ENCODE measurements around the gene EDIL3. TPM values are rescaled to one million over a fixed set of nuclear protein-coding genes. Genes with fewer than 3 reads are reported as not detected.
"Not testable (repeated sequence)": the region's sequence is repeated elsewhere in the genome, so short reads cannot be mapped to it uniquely, and the experiment has no call there.

EDIL3 gene
- total RNA-seq, 1 donor from 2014 or later: 45.9 TPM

DNA sequence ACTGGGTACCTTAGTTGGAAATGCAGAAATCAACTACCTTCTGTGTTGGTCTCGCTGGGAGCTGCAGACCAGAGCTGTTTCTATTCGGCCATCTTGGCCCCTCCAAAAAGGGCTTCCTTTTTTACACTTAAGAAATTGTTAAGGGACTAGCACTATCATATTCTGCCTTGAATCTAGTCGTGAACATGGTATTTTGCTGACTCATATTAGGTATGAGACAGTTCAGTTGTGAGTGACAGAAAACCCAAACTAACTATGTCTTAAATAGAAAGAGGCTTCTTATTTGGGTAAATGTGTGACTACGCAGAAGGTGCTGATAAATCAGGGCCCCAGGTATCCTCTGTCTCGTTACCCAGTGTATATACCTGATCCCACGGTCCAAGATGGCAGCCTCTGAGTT, 298.2 kb downstream of the EDIL3 start:
- no peak for DNase-seq (ENCODE audit: extremely low read depth, low read depth, low spot score)

DNA sequence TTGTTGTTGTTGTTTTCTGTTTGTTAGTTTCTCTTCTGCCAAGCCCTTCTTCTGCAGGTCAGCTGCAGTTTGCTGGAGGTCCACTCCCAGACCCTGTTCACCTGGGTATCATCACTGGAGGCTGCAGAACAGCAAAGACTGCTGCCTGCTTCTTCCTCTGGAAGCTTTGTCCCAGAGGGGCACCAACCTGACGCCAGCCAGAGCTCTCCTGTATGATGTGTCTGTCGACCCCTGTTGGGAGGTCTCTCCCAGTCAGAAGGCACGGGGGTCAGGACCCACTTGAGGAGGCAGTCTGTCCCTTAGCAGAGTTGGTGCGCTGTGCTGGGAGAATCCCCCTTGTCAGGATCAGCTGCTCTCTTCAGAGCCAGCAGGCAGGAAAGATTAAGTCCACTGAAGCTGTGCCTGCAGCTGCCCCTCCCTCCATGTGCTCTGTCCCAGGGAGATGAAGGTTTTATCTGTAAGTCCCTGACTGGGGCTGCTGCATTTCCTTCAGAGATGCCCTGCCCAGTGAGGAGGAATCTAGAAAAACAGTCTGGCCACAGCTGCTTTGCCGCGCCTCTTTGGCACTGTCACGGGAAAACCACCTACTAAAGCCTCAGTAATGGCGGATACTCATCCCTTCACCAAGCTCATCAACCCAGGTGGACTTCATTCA, 299.2 kb downstream of the EDIL3 start:
- DNase-seq (ENCODE audit: extremely low read depth, low read depth, low spot score): no peak

DNA sequence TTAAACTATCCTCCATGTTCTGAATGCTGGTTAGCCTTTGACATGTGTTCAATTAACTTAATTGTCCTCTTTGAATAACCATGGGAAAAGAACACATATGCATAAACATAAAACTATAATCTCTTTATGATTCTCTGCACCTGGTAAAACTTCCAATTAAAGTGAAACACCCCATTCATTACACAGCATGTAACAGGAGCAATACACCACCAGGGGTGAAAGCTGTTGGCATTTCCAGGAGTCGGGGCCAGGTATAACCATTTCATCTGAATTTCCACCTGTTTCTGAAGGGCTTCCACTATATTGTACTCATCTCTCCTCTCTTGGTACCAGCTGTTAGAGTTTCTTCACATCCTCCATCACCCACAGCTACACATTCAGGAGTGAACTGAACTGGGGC, 303.8 kb downstream of the EDIL3 start:
- DNase-seq (ENCODE audit: extremely low read depth, low read depth, low spot score): no peak

DNA sequence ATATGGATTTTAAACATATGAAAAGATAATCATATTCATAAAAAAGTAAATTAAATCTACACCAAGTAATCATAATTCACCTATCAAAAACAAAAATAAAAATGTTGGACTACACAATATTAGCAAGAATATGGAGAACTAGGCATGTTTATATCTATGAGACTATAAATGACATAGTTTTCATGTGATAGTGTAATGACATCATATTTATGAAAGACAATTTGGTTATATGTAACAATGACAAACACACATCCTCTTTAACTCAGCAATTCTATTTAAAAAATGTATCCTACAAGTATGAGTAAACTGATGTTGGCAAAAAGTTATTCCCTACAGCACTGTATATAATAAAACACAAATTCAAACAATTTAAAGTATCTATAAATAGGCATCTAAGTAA, 312.3 kb downstream of the EDIL3 start:
- no peak for DNase-seq (ENCODE audit: extremely low read depth, low read depth, low spot score)

DNA sequence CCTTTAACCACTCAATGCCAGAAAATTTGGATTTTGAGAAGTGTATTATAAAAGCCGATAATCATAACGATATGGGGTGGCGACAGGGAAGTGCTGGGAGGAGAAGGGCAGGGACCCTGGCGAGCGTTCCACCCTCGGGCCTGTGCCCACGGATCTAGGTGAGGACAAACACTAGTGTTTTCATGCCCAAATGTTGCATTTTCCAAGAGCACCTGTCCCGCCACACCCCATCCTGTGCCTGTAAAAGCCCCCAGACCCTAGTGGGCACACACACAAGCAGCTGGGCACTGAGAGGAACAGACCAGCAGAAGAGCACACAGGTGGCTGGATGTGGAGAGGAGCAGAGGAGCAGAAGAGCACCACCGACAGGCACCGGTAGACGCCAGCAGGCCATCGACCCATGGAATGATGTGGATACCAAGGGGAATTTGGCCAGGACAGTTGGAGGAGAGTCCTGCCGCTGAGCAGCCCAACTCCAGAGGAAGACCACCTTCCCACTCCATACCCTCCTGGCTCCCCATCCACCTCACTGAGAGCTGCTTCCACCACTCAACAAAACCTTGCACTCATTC, 315.0 kb downstream of the EDIL3 start:
- DNase-seq (ENCODE audit: extremely low read depth, low read depth, low spot score): no peak

DNA sequence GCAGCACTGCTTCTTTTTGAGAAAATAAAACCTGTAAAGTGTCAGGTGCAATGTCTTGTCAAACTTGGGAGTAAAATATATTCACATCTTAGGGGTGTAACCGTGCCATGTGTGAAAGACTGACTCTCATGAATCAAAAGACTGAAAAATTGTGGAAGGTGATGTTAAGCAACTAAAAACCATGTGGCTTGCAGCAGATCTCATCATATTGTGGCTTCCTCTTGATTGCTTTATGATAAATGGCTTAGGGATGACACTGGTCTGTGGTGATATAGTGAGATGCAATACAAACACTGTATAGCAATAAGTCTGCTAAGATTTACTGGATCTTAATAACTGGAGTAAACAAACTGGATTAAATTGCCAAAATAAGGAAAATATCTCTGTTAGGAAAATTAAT, 321.6 kb downstream of the EDIL3 start:
- no peak for DNase-seq (ENCODE audit: extremely low read depth, low read depth, low spot score)

DNA sequence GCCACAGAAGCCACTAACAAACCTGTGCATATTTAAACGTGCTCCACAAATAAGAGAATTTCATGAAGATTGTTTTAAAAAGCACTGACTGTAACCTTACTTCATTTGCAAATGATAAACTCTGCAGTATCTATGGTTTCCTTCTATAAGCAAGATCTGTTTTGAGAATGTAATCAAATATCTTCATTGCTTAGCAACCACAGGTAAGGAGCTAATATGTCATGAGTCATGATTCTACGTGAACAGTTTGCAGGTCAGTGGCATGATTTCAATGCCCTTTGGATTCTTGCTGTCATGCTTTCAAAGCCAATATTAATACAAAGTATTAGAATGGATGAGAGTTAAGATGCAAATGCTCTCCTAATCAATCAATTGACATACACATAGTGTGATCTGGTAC, 325.0 kb downstream of the EDIL3 start:
- no peak for DNase-seq (ENCODE audit: extremely low read depth, low read depth, low spot score)

DNA sequence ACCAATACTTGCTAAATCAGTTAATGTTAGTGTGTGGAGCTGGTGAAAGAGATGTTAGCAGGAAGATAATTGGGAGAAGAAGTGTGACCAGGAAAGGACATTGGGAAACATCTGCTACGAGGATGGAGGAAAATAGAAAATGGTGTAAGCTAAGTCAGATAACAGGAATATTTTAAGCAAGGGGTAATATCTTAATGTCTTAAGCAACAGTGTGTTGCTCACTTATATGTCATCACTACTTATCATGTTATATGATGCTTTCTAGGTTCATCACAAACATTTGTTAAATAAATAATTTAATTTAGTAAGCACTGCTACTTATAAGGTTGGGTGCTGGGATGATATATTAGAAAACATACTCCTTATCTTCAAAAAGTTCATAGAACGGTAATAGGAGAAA, 326.1 kb downstream of the EDIL3 start:
- no peak for DNase-seq (ENCODE audit: extremely low read depth, low read depth, low spot score)

DNA sequence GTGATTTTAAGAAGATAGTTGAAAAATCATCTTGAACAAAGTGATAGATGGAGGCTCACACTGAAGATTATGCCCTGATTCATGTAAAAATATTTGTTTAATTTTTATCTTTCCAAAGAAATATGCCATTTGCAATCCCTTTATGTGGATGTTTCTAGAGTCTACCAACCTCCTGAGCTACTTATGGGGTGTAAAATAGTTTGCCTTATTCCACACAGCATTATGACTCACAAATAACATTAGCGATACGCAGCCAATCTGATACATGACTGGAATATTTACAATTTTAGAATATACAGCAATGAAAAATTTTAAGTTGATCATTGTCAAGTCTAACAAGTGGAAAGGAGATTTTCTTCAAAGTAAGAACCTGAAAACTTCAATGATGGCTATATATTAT, 327.5 kb downstream of the EDIL3 start:
- DNase-seq (ENCODE audit: extremely low read depth, low read depth, low spot score): no peak

DNA sequence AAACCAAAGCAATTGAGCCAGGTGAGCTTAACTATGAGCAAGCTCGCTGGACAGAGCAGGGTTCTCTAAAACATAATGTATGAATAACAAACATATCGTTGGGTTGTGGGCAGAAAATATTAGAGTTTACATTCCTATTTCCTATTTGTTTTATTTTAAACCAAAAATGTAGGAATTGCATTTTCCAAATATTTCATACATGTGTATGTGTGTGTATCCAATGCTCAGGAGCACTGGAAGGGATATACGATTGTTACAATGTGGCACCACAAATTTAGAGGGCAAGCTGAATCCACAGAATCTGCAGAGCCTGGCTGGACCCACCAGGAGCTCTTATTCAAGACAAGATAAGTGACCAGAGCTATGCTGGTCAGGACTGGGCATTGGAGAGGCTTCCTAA, 338.7 kb downstream of the EDIL3 start:
- no peak for DNase-seq (ENCODE audit: extremely low read depth, low read depth, low spot score)

DNA sequence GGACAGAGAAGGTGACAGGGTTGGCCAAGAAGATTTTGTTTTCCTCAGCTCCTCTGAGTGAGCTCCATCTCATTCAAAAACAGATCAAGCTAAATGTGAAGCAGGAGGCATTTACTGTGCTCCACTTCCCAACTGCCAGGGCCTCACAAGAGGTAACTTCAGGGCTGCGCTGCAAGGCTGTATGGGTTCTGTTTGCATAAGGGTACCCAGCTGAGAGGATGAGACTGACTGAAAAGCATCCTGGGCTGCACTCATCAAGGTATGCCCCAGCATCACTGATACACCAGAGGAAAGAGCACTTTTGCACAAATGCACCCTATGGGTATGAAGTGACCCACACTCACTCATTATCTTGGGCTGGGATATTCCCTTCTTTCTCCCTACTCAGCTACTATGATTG, 347.8 kb downstream of the EDIL3 start:
- no peak for DNase-seq (ENCODE audit: extremely low read depth, low read depth, low spot score)

DNA sequence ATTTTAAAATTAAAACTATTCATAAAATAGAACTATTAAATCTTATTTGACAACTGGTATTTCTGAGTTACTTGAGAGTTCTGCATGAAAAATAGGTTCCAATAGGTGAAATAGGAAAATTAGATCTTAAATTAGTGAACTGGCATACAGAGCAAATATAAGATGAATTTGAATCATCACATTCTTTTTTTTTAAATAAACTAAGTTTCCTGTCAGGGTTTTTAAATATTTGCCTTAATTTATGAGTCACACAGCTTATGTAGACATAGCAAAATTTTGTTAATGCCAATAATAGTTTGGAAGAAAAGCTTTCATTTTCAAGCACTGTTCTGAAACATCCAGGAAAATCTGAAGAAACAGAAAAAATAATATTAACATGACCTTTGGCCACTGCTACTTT, 352.4 kb downstream of the EDIL3 start:
- DNase-seq (ENCODE audit: extremely low read depth, low read depth, low spot score): no peak

DNA sequence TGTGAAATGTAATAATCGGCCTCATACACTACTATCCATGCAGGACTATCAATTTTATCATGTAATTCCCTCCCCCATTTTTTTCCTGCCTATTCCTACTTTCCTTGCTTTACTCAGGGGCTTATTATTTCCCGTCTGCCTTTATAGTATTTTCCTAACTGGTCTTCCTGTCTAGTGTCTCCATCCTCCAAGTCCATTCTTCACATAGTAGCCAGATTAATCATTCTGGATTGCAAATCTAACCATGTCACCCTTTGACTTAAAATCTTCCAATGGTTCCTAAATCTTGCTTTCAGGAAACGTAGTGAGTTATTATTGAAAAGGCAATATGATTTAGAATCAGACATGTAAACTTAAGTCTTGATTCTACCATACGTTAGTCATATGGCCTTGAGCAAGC, 356.6 kb downstream of the EDIL3 start:
- DNase-seq (ENCODE audit: extremely low read depth, low read depth, low spot score): peak; percentile 22

DNA sequence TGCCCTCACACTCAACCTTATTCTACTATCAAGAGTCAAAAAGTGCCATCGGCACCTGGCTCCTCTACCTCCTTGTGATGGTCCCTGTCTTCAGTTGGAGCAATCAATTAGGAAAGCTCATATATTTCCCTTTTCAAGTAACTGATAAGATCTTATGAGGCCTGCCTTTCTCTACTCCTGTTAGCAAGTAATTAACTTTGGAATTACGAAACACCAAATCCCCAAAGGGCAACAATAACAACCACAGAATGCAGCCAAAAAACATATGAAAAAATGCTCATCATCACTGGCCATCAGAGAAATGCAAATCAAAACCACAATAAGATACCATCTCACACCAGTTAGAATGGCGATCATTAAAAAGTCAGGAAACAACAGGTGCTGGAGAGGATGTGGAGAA, 366.2 kb downstream of the EDIL3 start:
- DNase-seq (ENCODE audit: extremely low read depth, low read depth, low spot score): not testable (repeated sequence)

DNA sequence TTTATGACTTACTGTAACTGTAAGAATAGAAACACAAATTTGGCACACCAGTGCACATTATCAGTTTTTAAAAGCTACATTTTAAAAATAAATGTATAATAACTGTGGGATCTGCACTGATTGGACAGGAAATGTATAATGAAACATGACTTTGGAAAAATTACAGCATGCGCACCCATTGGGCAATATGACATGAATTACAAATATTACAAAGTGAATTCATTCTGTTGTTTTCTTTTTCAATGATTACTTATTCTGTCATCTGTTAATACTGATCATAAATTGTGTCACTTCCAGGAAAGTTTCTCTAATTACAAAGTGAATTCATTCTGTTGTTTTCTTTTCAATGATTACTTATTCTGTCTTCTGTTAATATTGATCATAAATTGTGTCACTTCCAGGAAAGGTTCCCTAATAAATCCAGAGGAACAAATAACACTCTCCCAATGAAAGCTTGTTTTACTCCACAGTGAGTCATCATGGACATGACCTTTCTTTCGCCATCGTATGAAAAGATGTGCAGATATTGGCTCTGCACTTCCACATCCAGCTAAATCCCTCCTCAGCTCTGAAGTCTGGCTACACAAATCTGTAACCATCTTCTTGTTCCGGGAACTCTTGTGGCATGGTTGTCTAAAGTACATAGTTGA, 367.0 kb downstream of the EDIL3 start:
- DNase-seq (ENCODE audit: extremely low read depth, low read depth, low spot score): no peak

DNA sequence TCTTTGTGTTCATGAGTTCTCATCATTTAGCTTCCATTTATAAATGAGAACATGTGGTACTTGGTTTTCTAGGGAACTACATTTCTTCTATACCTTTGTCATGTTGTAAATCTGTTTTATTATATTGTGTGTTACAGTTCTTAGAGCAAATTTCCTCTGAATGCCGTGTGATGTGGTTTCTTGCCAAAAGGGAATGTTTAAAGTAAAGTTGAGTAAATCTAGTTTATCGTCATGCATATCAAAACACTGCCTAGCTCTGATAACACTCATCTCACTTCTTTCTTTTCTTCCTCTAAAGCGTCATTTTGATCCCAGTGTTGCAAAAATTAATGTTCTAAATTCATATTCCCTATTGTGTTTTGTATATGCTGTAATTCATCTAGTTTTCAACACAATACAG, 368.6 kb downstream of the EDIL3 start:
- no peak for DNase-seq (ENCODE audit: extremely low read depth, low read depth, low spot score)

DNA sequence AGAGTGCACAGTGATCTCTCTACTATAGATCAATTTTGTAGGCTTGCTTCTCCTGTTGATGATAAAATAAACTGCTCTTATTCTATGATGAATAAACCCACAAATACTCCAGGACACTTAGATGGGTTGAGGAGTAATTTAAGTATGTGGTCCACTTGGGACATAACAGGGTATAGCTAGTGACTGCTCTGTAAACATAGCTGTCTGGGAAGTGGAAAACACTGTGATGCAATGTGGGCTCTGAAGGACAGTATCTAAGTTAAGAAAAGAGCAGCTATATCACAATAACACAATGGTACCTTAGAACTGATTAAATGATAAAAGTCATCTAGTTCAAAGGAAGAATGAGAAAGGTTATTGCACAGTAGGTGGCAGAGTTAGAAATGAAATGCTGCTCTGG, 369.7 kb downstream of the EDIL3 start:
- DNase-seq (ENCODE audit: extremely low read depth, low read depth, low spot score): no peak

DNA sequence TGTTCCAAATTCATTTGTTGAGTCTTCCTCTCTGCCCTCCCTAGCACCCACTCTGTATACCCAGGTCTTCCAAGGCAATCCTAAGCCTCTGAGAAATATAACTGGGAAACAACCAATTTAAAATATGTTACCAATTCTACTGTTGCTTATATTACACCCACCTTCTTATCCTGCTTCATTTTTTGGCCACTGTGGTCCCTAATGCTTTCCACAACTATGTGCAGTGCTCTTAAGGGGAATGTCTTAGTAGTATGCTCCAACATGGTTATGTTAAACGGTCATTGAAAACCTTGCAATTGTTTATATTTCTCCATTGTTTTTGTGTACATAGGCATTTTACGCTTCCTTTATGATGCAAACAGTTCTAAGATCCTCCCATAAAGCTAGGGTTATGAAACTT, 390.9 kb downstream of the EDIL3 start:
- no peak for DNase-seq (ENCODE audit: extremely low read depth, low read depth, low spot score)

DNA sequence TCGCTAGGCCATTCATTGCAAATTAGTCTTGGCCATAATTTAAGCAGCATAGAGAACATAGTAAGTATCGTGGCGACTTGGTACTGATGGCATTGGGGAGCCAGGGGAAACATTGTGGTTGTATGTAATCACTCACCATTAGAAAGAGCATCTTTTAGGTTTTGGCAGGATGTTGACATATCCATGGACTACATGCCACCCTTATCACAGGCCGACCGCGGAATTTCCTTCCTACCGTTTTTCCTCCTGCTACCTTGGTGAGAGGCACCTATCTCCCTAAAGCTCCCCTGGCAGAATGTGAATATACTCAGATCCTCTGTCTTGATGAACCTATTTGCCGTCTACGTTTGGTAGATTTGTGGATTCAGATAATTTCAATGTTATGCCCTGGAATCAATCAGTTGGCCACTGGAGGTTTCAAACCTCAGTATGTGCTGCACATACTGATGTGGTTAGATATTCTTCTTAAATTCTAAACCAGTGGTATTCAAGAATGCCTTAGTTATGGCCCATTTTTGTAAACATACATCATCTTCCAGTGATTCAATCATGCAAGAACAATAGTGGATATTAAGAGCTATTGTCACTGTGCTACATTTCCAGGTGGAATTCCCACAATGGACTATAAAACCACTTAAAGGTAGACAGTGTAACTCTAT, 393.0 kb downstream of the EDIL3 start:
- DNase-seq (ENCODE audit: extremely low read depth, low read depth, low spot score): no peak

DNA sequence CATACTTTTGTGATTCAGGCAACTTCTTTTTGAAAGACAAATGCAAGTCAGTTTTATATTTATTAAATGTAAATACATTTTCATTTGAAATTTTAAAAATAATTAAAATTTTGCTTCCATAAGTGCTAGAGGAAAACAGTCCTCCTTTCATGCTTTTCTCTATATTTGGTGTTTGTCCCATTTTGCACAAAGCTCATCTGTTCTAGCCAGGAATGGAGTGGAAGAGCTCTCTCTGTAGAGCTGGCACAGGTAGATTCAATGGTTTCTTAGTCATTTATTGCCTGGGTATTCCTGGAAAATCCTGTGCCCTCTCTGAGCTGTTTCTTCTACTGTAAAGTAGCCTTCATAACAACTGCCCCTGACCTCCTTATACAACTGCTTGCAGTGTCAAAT, 396.4 kb downstream of the EDIL3 start:
- no peak for DNase-seq (ENCODE audit: extremely low read depth, low read depth, low spot score)

DNA sequence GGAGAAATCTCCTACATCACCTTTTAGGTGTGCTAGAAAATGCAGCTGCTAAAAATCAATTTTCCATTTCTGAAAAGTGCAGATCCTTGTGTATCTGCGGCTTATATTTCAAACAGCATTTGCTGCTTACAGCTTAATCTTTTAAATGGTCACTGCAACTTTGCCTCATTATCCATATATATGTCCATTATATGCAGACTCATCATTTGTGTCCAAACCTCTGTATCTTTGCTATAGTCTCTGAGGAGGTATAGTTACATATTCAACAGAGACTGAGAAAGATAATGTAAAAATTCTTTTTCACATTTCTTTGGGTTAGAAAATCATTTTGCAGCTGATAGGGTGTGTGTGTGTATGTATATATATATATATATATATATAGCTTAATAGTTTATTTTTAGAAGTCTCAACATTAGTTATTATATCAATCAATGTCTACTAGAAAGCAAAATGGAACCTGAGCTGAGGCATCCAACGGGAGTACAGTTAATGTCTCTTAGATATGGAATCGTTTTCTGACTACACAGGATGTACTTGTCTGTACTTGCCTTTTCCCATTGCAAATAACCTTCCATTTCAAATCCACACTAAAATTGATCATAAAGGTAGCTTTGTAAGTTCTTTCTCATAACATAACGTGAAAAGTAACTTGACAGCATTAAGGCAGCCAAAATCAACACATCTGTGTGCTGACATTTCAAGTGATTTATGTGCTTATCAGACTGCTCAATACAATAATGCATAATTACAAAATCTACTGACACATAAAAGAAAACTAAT, 397.0 kb downstream of the EDIL3 start:
- DNase-seq (ENCODE audit: extremely low read depth, low read depth, low spot score): no peak

Data from glomerular endothelial cell (primary cell).